Measurements from ENCODE around the gene TMEM178A. TPM values are rescaled to one million over a fixed set of nuclear protein-coding genes. Genes with fewer than 3 reads are reported as not detected.

The TMEM178A gene
- total and polyA plus RNA-seq, 2 of the 4 experiments (the other 2 are of a cell fraction): 0.18 to 1.8 TPM

DNA sequence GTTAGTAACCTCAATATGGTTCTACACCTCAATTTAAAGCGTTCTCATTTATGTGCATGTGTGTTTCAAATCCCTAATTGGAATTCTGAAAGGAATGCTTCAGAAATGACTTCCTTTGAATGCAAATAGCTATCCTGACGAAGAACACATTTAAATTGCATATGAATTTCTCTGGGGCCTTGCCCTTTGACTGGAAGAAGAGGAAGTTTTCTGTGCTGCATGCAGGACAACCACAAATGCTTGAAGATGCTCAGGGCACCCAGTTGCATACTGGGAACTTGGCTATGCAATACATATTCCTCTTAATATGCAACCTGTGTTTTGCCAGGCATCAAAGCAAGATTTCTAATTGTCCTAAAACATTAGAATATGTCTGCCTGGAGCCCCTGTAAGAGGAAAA, 55.3 kb downstream of the TMEM178A start:
- Histone ChIP-seq H3K23ac (ENCODE audit: low read depth, low read length) (no peak overlapping the region), H3K27me3 (ENCODE audit: control insufficient read depth, insufficient read depth, low read length) (no peaks in the 10 kb centered on the region), H3K56ac (ENCODE audit: extremely low read depth, insufficient read depth, low read length) (no peak overlapping the region), H2BK120ac (ENCODE audit: low read depth, low read length) (no peak overlapping the region), H4K8ac (ENCODE audit: low read depth in 2 of 2, low read length in 2 of 2) (no peak overlapping the region), H2AFZ (replicated peaks; ENCODE audit: low read length, poor library complexity) (no peak overlapping the region), H2AK9ac (replicated peaks; ENCODE audit: low read depth, low read length, poor library complexity) (no peak overlapping the region), H4K91ac (ENCODE audit: insufficient read depth, low read depth, low read length) (no peak overlapping the region), H3K27ac (ENCODE audit: insufficient read depth, low read length) (no peak overlapping the region), H3K14ac (replicated peaks; ENCODE audit: low read depth, low read length) (no peak overlapping the region), H2BK5ac (ENCODE audit: low read depth, low read length, poor library complexity, severe bottlenecking) (no peak overlapping the region), H2AK5ac (ENCODE audit: low read depth, low read length) (no peak overlapping the region), H3K4me1 (ENCODE audit: control insufficient read depth, insufficient read depth, low read length) (no peaks in the 10 kb centered on the region; the same call in 1 of the 2 replicates), H3K4ac (ENCODE audit: low read depth, low read length) (no peak overlapping the region), H4K5ac (ENCODE audit: low read depth, low read length) (no peak overlapping the region), H2BK20ac (ENCODE audit: low read depth, low read length) (no peak overlapping the region), H3K79me1 (ENCODE audit: low read depth in 1 of 2, low read length in 2 of 2) (no peaks in the 10 kb centered on the region), H3K18ac (ENCODE audit: low read depth, low read length) (no peak overlapping the region), H3K4me3 (ENCODE audit: insufficient read depth, low read depth, low read length) (no peak overlapping the region), H3K9me1 (ENCODE audit: insufficient read depth, low read length) (no peaks in the 10 kb centered on the region; the same call in 1 of the 2 replicates), H3K36me3 (ENCODE audit: control insufficient read depth, insufficient read depth, low read length) (no peaks in the 10 kb centered on the region), H3K4me2 (ENCODE audit: low read depth, low read length) (no peak overlapping the region), H2BK15ac (ENCODE audit: low read depth, low read length) (no peak overlapping the region), H3K9me3 (ENCODE audit: control insufficient read depth, insufficient read depth, low read length) (no peaks in the 10 kb centered on the region), H4K20me1 (ENCODE audit: insufficient read depth, low read length) (no peaks in the 10 kb centered on the region), H3K9ac (ENCODE audit: low read depth, low read length) (no peak overlapping the region)
- intact Hi-C loops (cut with micrococcal nuclease) (no loop called here), in situ Hi-C loops (cut with MboI; ENCODE audit: low sequenced_read_pairs) (no loop called here), dilution Hi-C loops (cut with HindIII; ENCODE audit: low sequenced_read_pairs, unreplicated experiment) (no loop called here)
- POLR2A ChIA-PET (ENCODE audit: unreplicated experiment): no interaction called here
- no TSS peak for BruUV-seq (replicated peaks)
- ATAC-seq (ENCODE audit: low read depth): no peak
- WGBS, 2 experiments (ENCODE audit: extremely low coverage in 2 of 2, insufficient read length in 1 of 2): 90% methylated on average over 2 of the region's 2 CpGs; no CpG with 5 or more reads in 1 of the 2 experiments
- DNase-seq: no peak
- CTCF ChIA-PET: no interaction called here
- no peak for TF ChIP-seq SMC3 (IDR thresholded peaks at IDR 0.05; ENCODE audit: low read depth, low read length)

Measured in IMR-90 (cell line).